Activated CD4-positive, alpha-beta memory T cell treated with anti-CD3 and anti-CD28 coated beads for 36 hours (primary cell): ENCODE data around the gene TUBGCP2. TPM values are rescaled to one million over a fixed set of nuclear protein-coding genes. Genes with fewer than 3 reads are reported as not detected.

Experiments used
- CTCF ChIA-PET: fragments of 350-600 bp; sonication (Branson Sonifier 250); formaldehyde crosslinking; loops from one replicate; lab custom pipeline; 2021; ENCODE audit warnings: antibody characterized with exemption, inconsistent platforms; lab: Charles Lee
- POLR2A ChIA-PET: fragments of 350-600 bp; sonication (Branson Sonifier 250); formaldehyde crosslinking; loops from one replicate; lab custom pipeline; 2021; ENCODE audit warnings: antibody characterized with exemption; lab: Charles Lee
- DNase-seq: peaks from one replicate; pipeline ENCODE4 v3.0.0-alpha.2; 2020
- H3K27ac Mint-ChIP-seq: one replicate; pipeline ENCODE4 v1.8.0; 2021; ENCODE audit warnings: mixed read lengths
- H3K27me3 Mint-ChIP-seq: one replicate; pipeline ENCODE4 v1.8.0; 2021; ENCODE audit warnings: mixed read lengths
- H3K36me3 Mint-ChIP-seq: one replicate; pipeline ENCODE4 v1.8.0; 2021; ENCODE audit warnings: mixed read lengths
- H3K4me1 Mint-ChIP-seq: one replicate; pipeline ENCODE4 v1.8.0; 2021; ENCODE audit warnings: low read depth, mixed read lengths
- H3K4me3 Mint-ChIP-seq: one replicate; pipeline ENCODE4 v1.8.0; 2021; ENCODE audit warnings: mild to moderate bottlenecking, mixed read lengths
- H3K9me3 Mint-ChIP-seq: one replicate; pipeline ENCODE4 v1.8.0; 2021; ENCODE audit warnings: mixed read lengths
- intact Hi-C: fragments of 100-400 bp; cut with micrococcal nuclease; formaldehyde crosslinking; loops from one replicate; pipeline ENCODE4 v1.15.1; 2023
- total RNA-seq, 2 experiments: library from RNA; stranded (reverse); gene quantifications; one replicate each; pipeline ENCODE4 v1.2.3, GENCODE V29; 2021

Gene TUBGCP2
- total RNA-seq, 2 experiments from 2014 or later, result 54.5 to 59.1 TPM

DNA sequence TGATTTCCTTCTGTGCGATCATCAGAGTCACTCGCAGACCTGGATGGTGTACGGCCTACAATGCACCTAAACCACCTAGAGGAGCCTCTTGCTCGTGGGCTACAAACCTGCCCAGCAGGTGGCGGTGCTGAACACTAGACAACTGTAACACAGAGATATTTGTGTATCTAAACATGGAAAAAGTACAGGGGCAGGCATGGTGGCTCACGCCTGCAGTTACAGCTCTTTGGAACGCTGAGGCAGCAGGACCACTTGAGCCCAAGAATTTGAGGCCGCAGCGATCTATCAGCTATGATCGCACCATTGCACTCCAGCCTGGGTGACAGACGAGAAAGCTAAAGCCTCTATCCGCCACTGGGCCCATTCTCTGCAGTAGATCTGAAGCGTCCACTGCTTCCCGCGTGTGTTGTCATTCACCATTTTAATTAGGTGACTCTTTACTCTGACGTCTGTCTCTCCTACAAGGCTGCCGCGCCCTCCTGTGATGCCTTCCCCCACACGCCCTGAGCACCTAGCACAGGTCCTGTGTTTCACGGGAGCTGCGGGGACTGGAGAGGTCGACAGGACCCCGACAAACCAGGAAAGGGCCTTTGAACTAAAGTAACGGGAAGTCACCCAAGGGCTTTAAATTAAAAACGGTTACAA is 774 bp downstream of the TUBGCP2 start:
- peak overlapping the region; percentile 97 for H3K27ac Mint-ChIP-seq
- intact Hi-C loops, result loop anchor here (1.0 to 5.0 kb wide), 6 partner anchors 33 to 975 kb away; partner anchors contain the start of genes FUOM, LRRC27 and PAOX
- peak overlapping the region; percentile 97 for H3K4me3 Mint-ChIP-seq
- ChIA-PET CTCF (interaction anchor here (0.6 to 2.2 kb wide), 23 partner anchors 12 to 309 kb away, joined by 3 to 18 read pairs (median 4); partner anchors contain the start of gene ADAM8), POLR2A (interaction anchor here (0.9 to 1.7 kb wide), 5 partner anchors 30 to 168 kb away, joined by 3 to 7 read pairs (median 6); no protein-coding TSS in a partner anchor)
- H3K4me1 Mint-ChIP-seq, result peaks cover 30% of the 10 kb centered on the region
- peak; percentile 92 for DNase-seq
- no peaks in the 10 kb centered on the region for H3K27me3 Mint-ChIP-seq
- no peaks in the 10 kb centered on the region for H3K9me3 Mint-ChIP-seq
- peaks cover 14% of the 10 kb centered on the region for H3K36me3 Mint-ChIP-seq

DNA sequence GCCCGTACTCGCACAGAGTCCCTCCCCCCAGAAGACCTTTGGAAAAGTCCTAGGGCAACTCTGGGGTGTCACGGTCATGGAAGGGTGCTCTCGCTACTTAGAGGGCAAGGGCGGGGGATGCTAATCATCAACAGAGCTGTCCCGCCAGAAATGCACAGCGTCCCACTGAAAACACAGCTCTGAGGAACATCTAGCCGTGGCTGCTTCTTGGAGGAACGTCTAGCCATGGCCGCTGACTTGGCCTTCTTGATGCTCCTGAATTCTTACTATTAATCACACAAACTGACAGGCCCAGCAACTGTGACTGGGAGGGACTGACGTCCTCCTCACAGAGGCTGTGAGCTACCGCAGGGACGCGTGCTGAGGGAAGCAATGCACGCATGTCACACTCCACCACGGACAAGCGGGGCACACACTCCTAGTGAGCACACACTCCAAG is 1.7 kb downstream of the TUBGCP2 start:
- intact Hi-C loops, result loop anchor here (5.0 kb wide), 3 partner anchors 50 to 165 kb away; partner anchors contain the start of genes FUOM and PAOX
- DNase-seq, result no peak
- peaks cover 30% of the 10 kb centered on the region for H3K4me1 Mint-ChIP-seq

DNA sequence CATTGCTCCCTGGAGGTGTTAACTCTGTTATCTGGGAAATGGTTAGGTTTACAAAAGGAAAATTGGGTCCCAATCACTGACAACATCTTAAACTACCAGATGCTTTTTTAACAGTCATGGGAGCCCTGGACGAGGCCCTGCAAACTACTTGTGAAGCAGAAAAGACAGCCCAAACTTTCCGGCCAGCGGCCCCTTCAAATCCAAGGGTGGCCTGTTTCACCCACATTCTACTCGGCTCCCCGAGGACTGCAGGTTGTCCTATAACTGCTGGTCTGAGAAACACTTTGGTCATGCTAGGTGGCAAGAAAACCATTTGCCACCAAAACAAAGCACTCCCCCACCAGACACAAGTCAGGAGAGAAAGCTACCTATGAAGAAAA is 2.6 kb downstream of the TUBGCP2 start:
- CTCF ChIA-PET, result no interaction called here
- intact Hi-C loops, result loop anchor here (5.0 kb wide), 3 partner anchors 51 to 164 kb away; partner anchors contain the start of genes FUOM and PAOX

More for the DNA sequence above, 1.7 kb downstream of the TUBGCP2 start:
- H3K4me3 Mint-ChIP-seq, result peak overlapping the region; percentile 97
- ChIA-PET CTCF (interaction anchor here (0.7 to 2.2 kb wide), 17 partner anchors 11 to 310 kb away, joined by 3 to 18 read pairs (median 4); no protein-coding TSS in a partner anchor), POLR2A (interaction anchor here (1.2 to 1.7 kb wide), 4 partner anchors 29 to 48 kb away, joined by 4 to 7 read pairs (median 6); no protein-coding TSS in a partner anchor)
- peak overlapping the region; percentile 97 for H3K27ac Mint-ChIP-seq
- H3K36me3 Mint-ChIP-seq, result peaks cover 16% of the 10 kb centered on the region
- no peaks in the 10 kb centered on the region for H3K27me3 Mint-ChIP-seq
- no peaks in the 10 kb centered on the region for H3K9me3 Mint-ChIP-seq

DNA sequence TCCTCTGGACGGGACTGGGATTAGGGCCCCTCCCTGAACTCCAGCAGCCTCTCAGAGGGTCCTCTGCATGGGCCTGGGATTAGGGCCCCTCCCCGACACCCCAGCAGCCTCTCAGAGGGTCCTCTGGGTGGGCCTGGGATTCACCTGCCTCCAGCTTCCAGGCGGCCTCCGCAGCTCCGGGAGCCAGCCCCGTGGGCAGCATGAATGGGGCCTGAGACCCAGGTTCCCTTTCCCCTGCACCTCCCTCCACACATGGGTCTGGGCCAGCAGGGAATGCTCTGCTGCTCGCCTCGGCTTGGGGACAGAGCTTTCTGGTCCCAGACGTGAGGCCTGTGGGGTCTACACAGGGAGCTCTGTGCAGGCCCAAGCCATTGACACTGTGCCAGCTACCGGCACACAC is 5.5 kb downstream of the TUBGCP2 start:
- no peak for DNase-seq
- intact Hi-C loops, result no loop called here
- Mint-ChIP-seq H3K9me3 (no peaks in the 10 kb centered on the region), H3K4me1 (peaks cover 30% of the 10 kb centered on the region), H3K27ac (no peak overlapping the region), H3K4me3 (no peak overlapping the region), H3K36me3 (peaks cover 29% of the 10 kb centered on the region), H3K27me3 (no peaks in the 10 kb centered on the region)
- ChIA-PET POLR2A (no interaction called here), CTCF (interaction anchor here (2.0 to 2.6 kb wide), 2 partner anchors 26 to 160 kb away, joined by 5 to 13 read pairs; no protein-coding TSS in a partner anchor)

More for the DNA sequence above, 2.6 kb downstream of the TUBGCP2 start:
- peaks cover 30% of the 10 kb centered on the region for H3K4me1 Mint-ChIP-seq
- H3K9me3 Mint-ChIP-seq, result no peaks in the 10 kb centered on the region
- H3K4me3 Mint-ChIP-seq, result no peak overlapping the region
- POLR2A ChIA-PET, result no interaction called here
- no peak overlapping the region for H3K27ac Mint-ChIP-seq
- no peaks in the 10 kb centered on the region for H3K27me3 Mint-ChIP-seq
- DNase-seq, result no peak
- peaks cover 16% of the 10 kb centered on the region for H3K36me3 Mint-ChIP-seq

DNA sequence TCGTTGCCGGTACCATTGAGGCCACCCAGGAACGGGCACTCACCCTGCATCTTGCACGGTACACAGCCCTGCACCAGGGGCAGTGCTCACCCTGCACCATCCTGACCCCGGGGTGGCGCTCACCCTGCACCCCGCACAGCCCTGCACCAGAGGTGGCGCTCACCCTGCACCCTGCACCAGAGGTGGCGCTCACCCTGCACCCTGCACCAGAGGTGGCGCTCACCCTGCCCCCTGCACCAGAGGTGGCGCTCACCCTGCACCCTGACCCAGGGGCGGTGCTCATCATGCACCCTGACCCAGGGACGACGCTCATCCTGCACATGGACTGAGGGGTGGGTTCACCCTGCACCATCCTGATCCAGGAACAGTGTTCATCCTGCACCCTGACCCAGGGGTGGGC is 6.4 kb downstream of the TUBGCP2 start:
- DNase-seq, result no peak
- no peak overlapping the region for H3K4me3 Mint-ChIP-seq
- intact Hi-C loops, result no loop called here
- H3K27ac Mint-ChIP-seq, result no peak overlapping the region
- H3K4me1 Mint-ChIP-seq, result peaks cover 23% of the 10 kb centered on the region
- peaks cover 34% of the 10 kb centered on the region for H3K36me3 Mint-ChIP-seq
- no peaks in the 10 kb centered on the region for H3K27me3 Mint-ChIP-seq
- POLR2A ChIA-PET, result no interaction called here
- CTCF ChIA-PET, result interaction anchor here (2.6 kb wide), 1 partner anchor 27 kb away, joined by 13 read pairs; no protein-coding TSS in a partner anchor
- no peaks in the 10 kb centered on the region for H3K9me3 Mint-ChIP-seq

DNA sequence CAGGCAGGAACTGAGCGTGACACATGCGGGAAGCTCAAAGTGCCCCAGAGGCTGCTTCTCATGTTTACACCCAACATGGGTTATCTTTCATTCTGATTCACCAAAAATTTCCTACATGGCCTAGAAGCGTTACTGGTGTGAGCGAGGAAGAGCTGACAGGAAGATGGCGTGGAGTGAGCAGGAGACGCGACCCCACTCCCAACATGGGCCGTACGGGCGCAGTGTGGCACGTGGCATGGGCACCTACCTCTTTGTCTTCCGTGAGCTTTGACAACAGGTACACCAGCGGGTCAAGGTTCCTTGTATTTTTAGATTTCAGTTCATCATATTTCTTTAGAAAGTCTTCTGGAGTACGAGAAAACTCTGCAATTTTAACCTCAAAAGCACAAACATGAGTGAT is 8.9 kb downstream of the TUBGCP2 start:
- CTCF ChIA-PET, result interaction anchor here (1.1 kb wide), 1 partner anchor 30 kb away, joined by 4 read pairs; no protein-coding TSS in a partner anchor
- H3K36me3 Mint-ChIP-seq, result peaks cover 40% of the 10 kb centered on the region
- H3K27ac Mint-ChIP-seq, result no peak overlapping the region
- POLR2A ChIA-PET, result interaction anchor here (1.4 kb wide), 1 partner anchor 21 kb away, joined by 4 read pairs; no protein-coding TSS in a partner anchor
- no peak overlapping the region for H3K4me3 Mint-ChIP-seq
- H3K9me3 Mint-ChIP-seq, result no peaks in the 10 kb centered on the region
- peaks cover 8% of the 10 kb centered on the region for H3K4me1 Mint-ChIP-seq
- intact Hi-C loops, result no loop called here
- no peak for DNase-seq
- H3K27me3 Mint-ChIP-seq, result no peaks in the 10 kb centered on the region

DNA sequence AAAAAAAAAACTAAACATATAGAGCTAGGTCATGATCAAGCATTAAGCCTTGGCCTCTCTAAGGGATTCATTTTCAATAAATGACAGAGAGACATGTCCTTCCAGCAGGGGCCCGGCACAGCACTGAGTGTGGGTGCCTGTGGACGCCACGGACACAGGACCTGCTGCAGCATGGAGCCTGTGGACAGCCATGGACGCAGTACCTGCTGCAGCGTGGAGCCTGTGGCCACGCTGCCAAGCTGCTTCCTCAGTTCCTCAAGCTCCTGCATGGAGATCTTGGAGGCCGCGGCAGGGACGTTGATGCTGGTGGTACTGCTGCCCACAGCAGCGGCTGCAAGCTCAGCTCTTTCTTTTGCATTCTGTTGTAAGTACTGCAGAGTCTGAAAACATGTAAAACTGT is 9.4 kb downstream of the TUBGCP2 start:
- intact Hi-C loops, result no loop called here
- POLR2A ChIA-PET, result interaction anchor here (1.4 kb wide), 1 partner anchor 20 kb away, joined by 4 read pairs; no protein-coding TSS in a partner anchor
- CTCF ChIA-PET, result interaction anchor here (1.1 kb wide), 1 partner anchor 30 kb away, joined by 4 read pairs; no protein-coding TSS in a partner anchor
- H3K9me3 Mint-ChIP-seq, result no peaks in the 10 kb centered on the region
- DNase-seq, result no peak
- H3K27ac Mint-ChIP-seq, result no peak overlapping the region
- H3K27me3 Mint-ChIP-seq, result no peaks in the 10 kb centered on the region
- peaks cover 45% of the 10 kb centered on the region for H3K36me3 Mint-ChIP-seq
- no peak overlapping the region for H3K4me3 Mint-ChIP-seq
- peaks cover 6% of the 10 kb centered on the region for H3K4me1 Mint-ChIP-seq

DNA sequence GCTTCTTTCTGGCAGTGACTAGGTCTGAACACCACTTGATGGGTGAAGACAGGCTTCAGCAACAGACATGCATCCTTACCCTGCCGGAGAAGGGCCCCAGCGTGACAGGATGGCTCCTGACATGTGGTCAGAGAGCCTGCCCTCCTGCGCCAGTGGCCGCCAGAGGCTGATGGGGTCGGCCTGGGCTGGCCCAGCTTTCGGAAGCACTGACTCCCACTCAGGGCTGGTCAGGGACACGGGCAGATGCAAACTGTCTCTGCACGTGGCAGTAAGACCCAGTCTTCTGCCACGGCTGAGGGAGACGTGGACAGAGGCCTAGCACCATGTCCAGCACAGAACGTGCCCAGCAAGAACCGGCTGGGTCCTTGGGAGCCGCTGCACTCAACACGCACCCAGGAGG is 10.2 kb downstream of the TUBGCP2 start:
- peaks cover 5% of the 10 kb centered on the region for H3K4me1 Mint-ChIP-seq
- DNase-seq, result no peak
- H3K9me3 Mint-ChIP-seq, result no peaks in the 10 kb centered on the region
- ChIA-PET POLR2A (no interaction called here), CTCF (interaction anchor here (1.1 kb wide), 1 partner anchor 31 kb away, joined by 4 read pairs; no protein-coding TSS in a partner anchor)
- H3K4me3 Mint-ChIP-seq, result no peak overlapping the region
- H3K27me3 Mint-ChIP-seq, result no peaks in the 10 kb centered on the region
- peaks cover 50% of the 10 kb centered on the region for H3K36me3 Mint-ChIP-seq
- intact Hi-C loops, result no loop called here
- no peak overlapping the region for H3K27ac Mint-ChIP-seq

DNA sequence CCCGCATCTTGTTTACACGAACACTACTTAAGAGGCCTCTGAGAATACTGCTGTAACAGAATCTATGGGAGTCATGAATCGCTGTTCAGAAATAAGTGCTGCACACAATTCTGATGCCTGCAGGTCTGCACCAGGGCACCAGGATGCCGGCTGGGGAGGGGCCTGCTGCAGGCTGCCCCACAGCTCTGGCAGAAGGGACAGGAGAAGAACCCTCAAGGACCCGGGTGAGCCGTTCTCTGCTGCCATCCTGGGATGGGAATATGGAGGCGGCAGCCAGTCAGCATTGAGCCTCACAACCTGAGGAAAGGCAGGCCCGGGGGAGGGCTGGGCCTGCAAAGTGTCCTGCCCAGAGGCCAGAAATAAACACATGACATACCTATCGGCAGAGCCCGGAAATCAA is 11.2 kb downstream of the TUBGCP2 start:
- Mint-ChIP-seq H3K27me3 (no peaks in the 10 kb centered on the region), H3K4me3 (no peak overlapping the region), H3K4me1 (peaks cover 11% of the 10 kb centered on the region), H3K27ac (no peak overlapping the region), H3K36me3 (peaks cover 51% of the 10 kb centered on the region), H3K9me3 (no peaks in the 10 kb centered on the region)
- intact Hi-C loops, result no loop called here
- POLR2A ChIA-PET, result no interaction called here
- no peak for DNase-seq
- CTCF ChIA-PET, result no interaction called here

DNA sequence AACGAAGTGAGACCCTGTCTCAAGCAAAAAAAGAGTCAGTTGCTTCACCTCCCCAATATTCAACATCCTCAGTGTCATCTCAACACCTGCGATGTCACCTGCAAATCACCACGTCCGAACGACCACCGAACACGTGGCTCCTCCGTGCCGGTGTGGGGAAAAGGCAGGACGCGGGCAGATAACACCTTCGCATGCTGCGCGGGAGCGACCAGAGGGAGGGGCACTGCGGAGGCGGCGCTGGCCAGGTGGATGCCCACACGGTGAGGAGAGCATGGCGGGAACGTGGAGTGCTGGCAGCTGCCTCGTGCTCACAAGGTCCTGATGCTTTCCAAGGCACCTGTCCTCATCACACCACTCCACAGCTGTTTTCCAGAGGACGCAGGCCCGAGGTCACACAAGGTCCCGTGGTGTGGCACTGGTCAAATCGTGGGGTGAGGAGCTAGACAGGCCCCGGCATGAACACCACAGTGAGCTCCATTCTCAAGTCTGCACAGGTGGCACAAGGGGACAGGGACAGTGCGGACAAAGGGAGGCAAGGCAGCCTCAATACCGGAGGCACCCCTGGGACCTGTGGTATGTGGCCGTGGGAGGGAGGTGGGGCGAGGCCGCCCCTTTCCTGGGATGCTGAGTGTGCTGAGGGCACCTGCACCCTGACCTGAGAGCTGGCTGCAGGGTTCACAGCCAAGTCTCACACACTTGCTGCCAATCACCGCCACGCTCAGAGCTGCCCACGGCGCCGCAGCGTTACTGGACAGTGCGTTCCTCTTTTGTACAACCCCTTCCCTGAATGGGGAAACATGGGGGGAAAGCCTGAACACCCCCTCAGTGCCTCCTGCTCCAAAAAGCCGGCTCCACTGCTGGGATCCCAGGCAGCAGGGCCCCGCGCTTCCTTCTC is 13.0 kb downstream of the TUBGCP2 start:
- no peak for DNase-seq
- Mint-ChIP-seq H3K9me3 (no peaks in the 10 kb centered on the region), H3K4me1 (peaks cover 11% of the 10 kb centered on the region), H3K27me3 (no peaks in the 10 kb centered on the region), H3K4me3 (no peak overlapping the region), H3K36me3 (peaks cover 47% of the 10 kb centered on the region), H3K27ac (no peak overlapping the region)
- intact Hi-C loops, result no loop called here
- POLR2A ChIA-PET, result interaction anchor here (1.1 kb wide), 1 partner anchor 20 kb away, joined by 3 read pairs; no protein-coding TSS in a partner anchor
- CTCF ChIA-PET, result interaction anchor here (0.8 to 1.1 kb wide), 2 partner anchors 12 kb away, joined by 3 to 5 read pairs; no protein-coding TSS in a partner anchor

DNA sequence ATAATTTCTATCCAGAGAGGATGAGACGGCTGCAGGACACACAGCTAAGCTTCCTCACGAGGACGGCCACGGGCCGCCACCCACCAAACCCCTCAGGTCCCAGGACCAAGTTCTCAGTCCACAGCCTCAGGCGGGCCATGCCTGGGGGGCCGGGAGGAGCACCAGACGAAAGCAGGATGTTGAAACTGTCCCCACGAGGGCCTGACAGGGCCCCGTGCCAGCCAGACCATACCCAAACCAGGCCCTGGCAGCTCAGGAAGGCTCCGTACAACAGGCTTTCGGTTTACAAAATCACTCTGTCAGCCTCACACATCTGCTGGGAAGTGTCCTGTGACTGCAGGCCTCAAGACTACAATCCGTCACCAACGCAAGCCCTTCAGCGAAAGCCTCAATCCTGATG is 14.5 kb downstream of the TUBGCP2 start:
- H3K4me1 Mint-ChIP-seq, result peaks cover 11% of the 10 kb centered on the region
- ChIA-PET CTCF (interaction anchor here (1.8 kb wide), 1 partner anchor 14 kb away, joined by 9 read pairs; no protein-coding TSS in a partner anchor), POLR2A (no interaction called here)
- intact Hi-C loops, result no loop called here
- no peaks in the 10 kb centered on the region for H3K9me3 Mint-ChIP-seq
- H3K27me3 Mint-ChIP-seq, result no peaks in the 10 kb centered on the region
- DNase-seq, result no peak
- no peak overlapping the region for H3K4me3 Mint-ChIP-seq
- no peak overlapping the region for H3K27ac Mint-ChIP-seq
- H3K36me3 Mint-ChIP-seq, result peaks cover 46% of the 10 kb centered on the region
